ENCODE measurements around the gene IRF1. TPM values are rescaled to one million over a fixed set of nuclear protein-coding genes. Genes with fewer than 3 reads are reported as not detected.
A peak's percentile ranks its signal among the peaks of the same experiment; 100 is the strongest.
"Not testable (repeated sequence)": the region's sequence is repeated elsewhere in the genome, so short reads cannot be mapped to it uniquely, and the experiment has no call there.

IRF1 gene
- total and polyA plus RNA-seq, 10 donors, result 57.9 to 307 (median 160) TPM

DNA sequence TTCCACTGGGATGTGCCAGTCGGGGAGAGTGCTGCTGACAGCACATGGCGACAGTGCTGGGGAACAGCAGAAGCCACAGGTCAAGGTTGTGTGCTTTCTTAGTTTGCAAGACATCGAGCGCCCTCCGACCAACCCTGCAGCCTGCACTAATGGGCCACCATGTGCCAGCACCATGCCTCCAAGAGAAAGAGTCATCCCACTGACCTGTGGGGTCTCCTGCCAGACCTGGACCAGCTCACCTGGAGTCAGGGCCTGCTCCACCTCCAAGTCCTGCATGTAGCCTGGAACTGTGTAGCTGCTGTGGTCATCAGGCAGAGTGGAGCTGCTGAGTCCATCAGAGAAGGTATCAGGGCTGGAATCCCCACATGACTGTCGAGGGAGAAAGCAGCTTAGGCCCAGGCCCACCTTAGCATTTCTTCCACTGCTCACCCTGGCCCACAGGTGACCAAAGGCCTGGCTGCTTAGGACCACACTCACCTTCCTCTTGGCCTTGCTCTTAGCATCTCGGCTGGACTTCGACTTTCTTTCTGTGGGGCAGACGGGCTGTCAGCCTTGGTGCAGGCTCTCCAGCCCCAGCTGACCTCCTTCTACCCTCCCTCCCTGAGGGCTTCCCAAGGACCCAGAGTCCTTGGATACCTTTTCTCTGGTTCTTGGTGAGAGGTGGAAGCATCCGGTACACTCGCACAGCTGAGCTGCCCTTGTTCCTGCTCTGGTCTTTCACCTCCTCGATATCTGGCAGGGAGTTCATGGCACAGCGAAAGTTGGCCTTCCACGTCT, 4.1 kb downstream of the IRF1 start:
- peak overlapping the region; percentile 64 to 100 (median 100) for H3K27ac ChIP-seq
- no peak for DNase-seq
- peaks cover 14 to 81% (median 74%) of the 10 kb centered on the region in 6 donors for H3K36me3 ChIP-seq
- intact Hi-C loops (cut with DNase I; ENCODE audit: low total_unique reads), result no loop called here
- no peaks in the 10 kb centered on the region for H3K27me3 ChIP-seq (replicated peaks in 1 of 7)
- 52 to 82% (median 72%) methylated on average over 12 to 14 of the region's 14 CpGs for WGBS, 5 donors
- H3K4me1 ChIP-seq, result peaks cover 45 to 91% (median 77%) of the 10 kb centered on the region in 6 donors
- peak overlapping the region in 7 of 8 donors; percentile 92 to 96 (median 94) for H3K4me3 ChIP-seq
- H3K9me3 ChIP-seq, result no peaks in the 10 kb centered on the region
- TF ChIP-seq, protein P1, sequence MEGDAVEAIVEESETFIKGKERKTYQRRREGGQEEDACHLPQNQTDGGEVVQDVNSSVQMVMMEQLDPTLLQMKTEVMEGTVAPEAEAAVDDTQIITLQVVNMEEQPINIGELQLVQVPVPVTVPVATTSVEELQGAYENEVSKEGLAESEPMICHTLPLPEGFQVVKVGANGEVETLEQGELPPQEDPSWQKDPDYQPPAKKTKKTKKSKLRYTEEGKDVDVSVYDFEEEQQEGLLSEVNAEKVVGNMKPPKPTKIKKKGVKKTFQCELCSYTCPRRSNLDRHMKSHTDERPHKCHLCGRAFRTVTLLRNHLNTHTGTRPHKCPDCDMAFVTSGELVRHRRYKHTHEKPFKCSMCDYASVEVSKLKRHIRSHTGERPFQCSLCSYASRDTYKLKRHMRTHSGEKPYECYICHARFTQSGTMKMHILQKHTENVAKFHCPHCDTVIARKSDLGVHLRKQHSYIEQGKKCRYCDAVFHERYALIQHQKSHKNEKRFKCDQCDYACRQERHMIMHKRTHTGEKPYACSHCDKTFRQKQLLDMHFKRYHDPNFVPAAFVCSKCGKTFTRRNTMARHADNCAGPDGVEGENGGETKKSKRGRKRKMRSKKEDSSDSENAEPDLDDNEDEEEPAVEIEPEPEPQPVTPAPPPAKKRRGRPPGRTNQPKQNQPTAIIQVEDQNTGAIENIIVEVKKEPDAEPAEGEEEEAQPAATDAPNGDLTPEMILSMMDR (IDR thresholded peaks at IDR 0.05 in 8 of 11, conservative IDR thresholded peaks at IDR 0.05 in 3 of 11), result no peak
- TF ChIP-seq POLR2AphosphoS5 (IDR thresholded peaks at IDR 0.05) (peak; percentile 6 to 61 (median 41)), POLR2A (IDR thresholded peaks at IDR 0.05) (no peak)

DNA sequence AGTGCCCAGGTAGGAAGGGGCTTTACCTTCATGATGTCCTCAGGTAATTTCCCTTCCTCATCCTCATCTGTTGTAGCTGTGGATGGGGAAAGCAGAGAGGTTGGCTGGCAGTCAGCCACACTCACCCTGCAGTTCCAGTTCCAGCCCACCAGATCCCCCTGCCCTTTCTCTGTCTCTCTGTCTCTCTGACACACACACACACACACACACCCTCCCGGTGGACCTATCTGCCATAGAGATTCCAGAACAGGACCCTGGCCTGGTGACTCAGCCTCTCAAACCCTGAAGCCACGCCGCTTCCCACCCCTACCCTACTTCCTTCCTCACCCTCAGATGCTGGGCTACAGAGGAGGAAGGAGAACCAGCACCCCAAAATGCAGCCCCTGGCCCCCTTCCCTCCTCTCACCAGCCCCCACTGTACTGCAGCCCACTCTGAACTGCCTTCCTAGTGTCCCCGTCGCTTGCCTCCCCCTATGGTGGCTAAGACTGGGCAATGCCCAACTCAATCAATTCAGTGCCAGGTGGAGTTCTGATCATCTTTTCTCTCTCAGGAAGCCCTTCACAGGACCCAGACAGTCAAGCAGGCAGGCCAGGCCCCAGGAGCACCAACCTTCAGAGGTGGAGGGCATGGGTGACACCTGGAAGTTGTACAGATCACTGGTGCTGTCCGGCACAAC, 4.8 kb downstream of the IRF1 start:
- H3K4me3 ChIP-seq, result peak overlapping the region in 4 of 8 donors; percentile 92 to 96 (median 95)
- TF ChIP-seq POLR2AphosphoS5 (IDR thresholded peaks at IDR 0.05) (no peak), POLR2A (IDR thresholded peaks at IDR 0.05) (no peak)
- TF ChIP-seq, protein P1 (IDR thresholded peaks at IDR 0.05 in 8 of 11, conservative IDR thresholded peaks at IDR 0.05 in 3 of 11), result no peak
- DNase-seq, result peak; percentile 80

DNA sequence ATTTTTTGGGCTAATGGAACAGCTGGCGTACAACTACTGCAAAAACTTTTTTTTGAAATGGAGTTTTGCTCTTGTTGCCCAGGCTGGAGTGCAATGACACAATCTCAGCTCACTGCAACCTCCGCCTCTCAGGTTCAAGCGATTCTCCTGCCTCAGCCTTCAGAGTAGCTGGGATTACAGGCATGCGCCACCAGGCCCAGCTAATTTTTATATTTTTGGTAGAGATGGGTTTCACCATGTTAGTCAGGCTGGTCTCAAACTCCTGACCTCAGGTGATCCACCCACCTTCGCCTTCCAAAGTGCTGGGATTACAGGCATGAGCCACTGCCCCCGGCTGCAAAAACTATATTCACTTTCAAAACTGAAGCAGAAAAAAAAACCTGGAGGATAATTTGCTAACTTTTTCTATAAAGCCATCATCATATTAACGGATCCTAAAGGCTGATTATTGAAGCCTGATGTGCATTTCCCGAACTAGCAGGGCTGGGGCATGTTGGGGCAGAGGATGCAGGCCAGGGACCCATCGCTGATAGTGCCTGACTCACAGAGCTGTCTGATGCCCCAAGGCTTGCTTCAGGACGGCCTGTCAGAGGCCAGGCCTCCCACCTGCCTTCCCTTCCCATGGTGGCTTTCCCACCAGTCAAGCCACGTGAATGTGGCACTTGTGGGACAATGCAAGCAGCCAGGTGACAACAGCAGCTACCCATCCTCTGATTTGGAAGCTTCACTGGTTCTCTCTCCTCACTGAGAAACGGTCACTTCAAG, 5.5 kb downstream of the IRF1 start:
- Histone ChIP-seq H3K4me3 (peak overlapping the region in 2 of 8 donors; percentile 92 to 96), H3K27ac (peak overlapping the region; percentile 51 to 100 (median 100)), H3K36me3 (peaks cover 14 to 93% (median 76%) of the 10 kb centered on the region in 6 donors), H3K4me1 (peaks cover 41 to 99% (median 81%) of the 10 kb centered on the region in 6 donors)
- peak; percentile 43 for DNase-seq
- H3K27me3 ChIP-seq (replicated peaks in 1 of 7); intact Hi-C loops (cut with DNase I; ENCODE audit: low total_unique reads); H3K9me3 ChIP-seq: not testable (repeated sequence)
- WGBS, 5 donors, result 79 to 89% (median 87%) methylated on average over 12 of the region's 12 CpGs
- TF ChIP-seq POLR2AphosphoS5 (IDR thresholded peaks at IDR 0.05), result peak; percentile 21 to 62 (median 61)

More for the DNA sequence above, 4.8 kb downstream of the IRF1 start:
- WGBS, 5 donors, result 36 to 63% (median 54%) methylated on average over 6 of the region's 6 CpGs
- intact Hi-C loops (cut with DNase I; ENCODE audit: low total_unique reads), result no loop called here
- H3K36me3 ChIP-seq, result peaks cover 14 to 89% (median 76%) of the 10 kb centered on the region in 6 donors
- H3K4me1 ChIP-seq, result peaks cover 41 to 92% (median 78%) of the 10 kb centered on the region in 6 donors
- peak overlapping the region; percentile 64 to 100 (median 100) for H3K27ac ChIP-seq
- H3K27me3 ChIP-seq (replicated peaks in 1 of 7), result no peaks in the 10 kb centered on the region
- H3K9me3 ChIP-seq, result no peaks in the 10 kb centered on the region

DNA sequence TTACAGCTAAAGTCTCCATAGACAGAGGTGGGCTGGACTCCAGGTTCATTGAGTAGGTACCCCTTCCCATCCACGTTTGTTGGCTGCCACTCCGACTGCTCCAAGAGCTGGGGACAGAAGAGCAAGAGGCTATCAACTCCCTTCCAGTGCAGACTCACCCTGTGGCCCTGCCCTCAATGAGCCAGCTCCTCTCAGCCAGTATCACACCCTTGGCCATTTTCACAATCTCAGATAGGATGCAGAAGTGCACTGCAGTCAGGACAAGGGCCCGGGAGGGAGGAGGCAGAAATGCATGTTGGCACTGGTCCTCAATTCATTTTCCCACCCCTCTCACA, 6.2 kb downstream of the IRF1 start:
- Histone ChIP-seq H3K27ac (peak overlapping the region in 6 of 8 donors; percentile 20 to 100 (median 100)), H3K9me3 (no peaks in the 10 kb centered on the region), H3K4me3 (peak overlapping the region in 1 of 8 donors; percentile 5), H3K27me3 (replicated peaks in 1 of 7) (no peaks in the 10 kb centered on the region), H3K36me3 (peaks cover 14 to 90% (median 76%) of the 10 kb centered on the region in 6 donors), H3K4me1 (peaks cover 47 to 100% (median 88%) of the 10 kb centered on the region in 6 donors)
- TF ChIP-seq, protein P1 (IDR thresholded peaks at IDR 0.05 in 8 of 11, conservative IDR thresholded peaks at IDR 0.05 in 3 of 11), result no peak
- TF ChIP-seq POLR2AphosphoS5 (IDR thresholded peaks at IDR 0.05) (peak in 1 of 3 donors; percentile 17), POLR2A (IDR thresholded peaks at IDR 0.05) (no peak)
- intact Hi-C loops (cut with DNase I; ENCODE audit: low total_unique reads), result no loop called here
- 57 to 77% (median 67%) methylated on average over 3 of the region's 3 CpGs for WGBS, 5 donors
- peak; percentile 63 for DNase-seq
